Ascending aorta (tissue), 2 donors: ENCODE measurements around the gene TEX13B. TPM values are rescaled to one million over a fixed set of nuclear protein-coding genes. Genes with fewer than 3 reads are reported as not detected.

Source experiments
- DNase-seq, 2 donors: peaks; one replicate each; pipeline ENCODE4 v3.0.0-alpha.2; 2019; ENCODE audit warnings: low spot score in 2 of 2
- H3K27ac ChIP-seq, 2 donors: fragments of 200-600 bp; sonication (generic); one replicate each; pipeline ENCODE4 v1.5.1; 2016 to 2017; ENCODE audit warnings: mild to moderate bottlenecking in 1 of 2
- H3K27me3 ChIP-seq: fragments of 200-600 bp; sonication (generic); one replicate; pipeline ENCODE4 v1.5.1; 2017
- H3K36me3 ChIP-seq, 2 donors: fragments of 200-600 bp; sonication (generic); one replicate each; pipeline ENCODE4 v1.5.1; 2016
- H3K4me1 ChIP-seq, 2 donors: fragments of 200-600 bp; sonication (generic); one replicate each; pipeline ENCODE4 v1.5.1; 2016 to 2017; ENCODE audit warnings: mild to moderate bottlenecking in 1 of 2
- H3K4me3 ChIP-seq, 2 donors: fragments of 200-600 bp; sonication (generic); one replicate each; pipeline ENCODE4 v1.5.1; 2016 to 2017; ENCODE audit warnings: mild to moderate bottlenecking in 1 of 2
- H3K9me3 ChIP-seq, 2 donors: fragments of 200-600 bp; sonication (generic); one replicate each; pipeline ENCODE4 v1.5.1; 2016
- CTCF ChIP-seq, 3 experiments: fragments of 200-600 bp in 2 of 3; fragments of 450-650 bp in 1 of 3; sonication (generic) in 2 of 3; IDR thresholded peaks; one replicate each; pipeline ENCODE4 v1.5.1; 2016 to 2019; ENCODE audit warnings: antibody characterized with exemption in 3 of 3, mild to moderate bottlenecking in 1 of 3, moderate library complexity in 1 of 3
- intact Hi-C: fragments of 100-400 bp; cut with DNase I; formaldehyde crosslinking; loops from one replicate; pipeline ENCODE4 v1.15.1; 2023
- total RNA-seq: library from RNA; depleted of rRNA; stranded (reverse); fragments of >200 nt; gene quantifications from one replicate; pipeline ENCODE4 v1.1.0, GENCODE V29; 2016

Gene TEX13B
- total RNA-seq, 1 donor from 2014 or later = not detected

- no peak for DNase-seq
- Histone ChIP-seq H3K4me3 (no peak overlapping the region), H3K36me3 (no peaks in the 10 kb centered on the region), H3K27ac (no peak overlapping the region), H3K27me3 (no peaks in the 10 kb centered on the region), H3K4me1 (no peaks in the 10 kb centered on the region), H3K9me3 (no peaks in the 10 kb centered on the region)
- intact Hi-C loops = no loop called here
- no peak for TF ChIP-seq CTCF (IDR thresholded peaks at IDR 0.05)
These were observed 18.6 kb upstream of the TEX13B start for GRCh38 chrX:108000751-108001150.

- Histone ChIP-seq H3K4me1 (no peaks in the 10 kb centered on the region), H3K27me3 (no peaks in the 10 kb centered on the region), H3K4me3 (no peak overlapping the region), H3K27ac (no peak overlapping the region), H3K9me3 (no peaks in the 10 kb centered on the region), H3K36me3 (no peaks in the 10 kb centered on the region)
- intact Hi-C loops = no loop called here
- no peak for DNase-seq
- no peak for TF ChIP-seq CTCF (IDR thresholded peaks at IDR 0.05)
These were observed 14.0 kb upstream of the TEX13B start for GRCh38 chrX:107996124-107996523.

DNA sequence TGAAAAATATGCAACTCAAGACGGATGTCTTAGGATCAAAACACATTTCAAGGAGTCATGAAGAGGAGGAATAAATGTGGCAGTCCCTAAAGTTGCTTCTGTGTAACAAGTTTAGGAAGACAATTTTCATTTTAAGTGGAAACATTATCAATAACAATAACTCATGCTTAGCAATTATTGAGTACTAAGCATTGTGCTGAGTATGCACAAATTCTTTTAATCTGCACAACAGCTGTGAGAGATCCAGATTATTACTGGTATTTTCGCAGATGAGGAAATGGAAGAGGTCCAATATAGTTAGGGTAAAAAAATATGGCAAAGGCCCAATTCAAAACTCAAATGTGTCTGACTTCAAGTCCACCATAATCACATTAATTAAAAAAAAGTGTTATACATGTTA lies 2.9 kb upstream of the TEX13B start:
- intact Hi-C loops = no loop called here
- H3K4me3 ChIP-seq = no peak overlapping the region
- H3K27me3 ChIP-seq = no peaks in the 10 kb centered on the region
- H3K4me1 ChIP-seq = no peaks in the 10 kb centered on the region
- DNase-seq = no peak
- no peaks in the 10 kb centered on the region for H3K36me3 ChIP-seq
- no peak for TF ChIP-seq CTCF (IDR thresholded peaks at IDR 0.05)
- no peak overlapping the region for H3K27ac ChIP-seq
- H3K9me3 ChIP-seq = peaks cover 0 to 4% of the 10 kb centered on the region in 2 donors

- no peaks in the 10 kb centered on the region for H3K27me3 ChIP-seq
- H3K36me3 ChIP-seq = no peaks in the 10 kb centered on the region
- DNase-seq = no peak
- H3K4me3 ChIP-seq = no peak overlapping the region
- intact Hi-C loops = no loop called here
- H3K27ac ChIP-seq = no peak overlapping the region
- H3K4me1 ChIP-seq = no peaks in the 10 kb centered on the region
- no peaks in the 10 kb centered on the region for H3K9me3 ChIP-seq
- no peak for TF ChIP-seq CTCF (IDR thresholded peaks at IDR 0.05)
These were observed 2.6 kb downstream of the TEX13B start for GRCh38 chrX:107979534-107979933.

GRCh38 chrX:107978707-107979307 lies 3.4 kb downstream of the TEX13B start:
- DNase-seq = no peak
- Histone ChIP-seq H3K4me1 (no peaks in the 10 kb centered on the region), H3K4me3 (no peak overlapping the region), H3K36me3 (no peaks in the 10 kb centered on the region), H3K27ac (no peak overlapping the region), H3K27me3 (no peaks in the 10 kb centered on the region), H3K9me3 (no peaks in the 10 kb centered on the region)
- intact Hi-C loops = no loop called here
- TF ChIP-seq CTCF (IDR thresholded peaks at IDR 0.05) = peak in 1 of 3 experiments; percentile 36

- Histone ChIP-seq H3K4me1 (no peaks in the 10 kb centered on the region), H3K9me3 (no peaks in the 10 kb centered on the region), H3K36me3 (no peaks in the 10 kb centered on the region), H3K4me3 (no peak overlapping the region), H3K27me3 (no peaks in the 10 kb centered on the region), H3K27ac (no peak overlapping the region)
- no peak for DNase-seq
- TF ChIP-seq CTCF (IDR thresholded peaks at IDR 0.05) = no peak
- intact Hi-C loops = no loop called here
These were observed 4.1 kb downstream of the TEX13B start for GRCh38 chrX:107978071-107978470.
